Kidney (tissue), 14 donors: ENCODE measurements around the gene AHDC1. TPM values are rescaled to one million over a fixed set of nuclear protein-coding genes. Genes with fewer than 3 reads are reported as not detected.

Experiments
- DNase-seq, 5 donors: peaks; one replicate each; pipeline ENCODE4 v3.0.0-alpha.2; 2013 to 2020
- FAIRE-seq: peaks from 2 replicates; lab custom pipeline; 2012; peaks lifted over from hg19 to GRCh38; lab: Jason Lieb, UNC
- H3K27ac ChIP-seq, 2 donors: one replicate each; pipeline ENCODE4 v1.7.0; 2013; ENCODE audit warnings: low read depth in 2 of 2, low read length in 2 of 2, inconsistent platforms in 1 of 2
- H3K27me3 ChIP-seq: one replicate; pipeline ENCODE4 v1.7.1; 2013; ENCODE audit warnings: low read length, inconsistent platforms; ENCODE audit not compliant: control insufficient read depth, insufficient read depth
- H3K36me3 ChIP-seq, 3 donors: one replicate each; pipeline versions ENCODE4 v1.7.0 to v1.7.1; 2013; ENCODE audit warnings: low read length in 3 of 3, control low read depth in 1 of 3, inconsistent platforms in 1 of 3; ENCODE audit not compliant: insufficient read depth in 3 of 3, control insufficient read depth in 2 of 3
- H3K4me1 ChIP-seq, 3 donors: one replicate each; pipeline versions ENCODE4 v1.7.0 to v1.7.1; 2013; ENCODE audit warnings: low read length in 3 of 3, inconsistent platforms in 1 of 3, low read depth in 1 of 3; ENCODE audit not compliant: control insufficient read depth in 2 of 3, insufficient read depth in 2 of 3
- H3K4me3 ChIP-seq, 3 donors: one replicate each; pipeline versions ENCODE4 v1.7.0 to v1.8.1; 2013; ENCODE audit warnings: low read length in 3 of 3, control low read depth in 1 of 3, inconsistent platforms in 1 of 3
- H3K9ac ChIP-seq, 3 donors: one replicate each; pipeline versions ENCODE4 v1.7.0 to v1.7.1; 2013; ENCODE audit warnings: low read length in 3 of 3, control low read depth in 1 of 3, inconsistent platforms in 1 of 3
- H3K9me3 ChIP-seq, 3 donors: one replicate each; pipeline versions ENCODE4 v1.7.0 to v1.7.1; 2013; ENCODE audit warnings: low read length in 3 of 3, control low read depth in 1 of 3, inconsistent platforms in 1 of 3; ENCODE audit not compliant: control insufficient read depth in 2 of 3, insufficient read depth in 1 of 3
- CTCF ChIP-seq: IDR thresholded peaks from 3 replicates; pipeline ENCODE4 v1.5.1; 2012; ENCODE audit warnings: mild to moderate bottlenecking, moderate library complexity, borderline replicate concordance; ENCODE audit not compliant: insufficient read depth; ENCODE audit errors: extremely low read depth
- intact Hi-C: fragments of 100-400 bp; cut with DNase I; formaldehyde crosslinking; loops from one replicate; pipeline ENCODE4 v1.11.1; 2022
- polyA plus RNA-seq: library from polyadenylated mRNA; stranded (reverse); fragments of 350-450 nt; fragmentation: Illumina TruSeq; extraction: RNeasy Lipid Tissue Mini Kit (QIAGEN cat#74804); gene quantifications from one replicate; pipeline ENCODE4 v1.2.3, GENCODE V29; 2014; ENCODE audit warnings: low read depth, low replicate concordance; ENCODE audit not compliant: insufficient read depth
- total RNA-seq: library from RNA; stranded (reverse); fragmentation: NEBNext Ultra II Directional; extraction: Animal tissue kit (Norgen Biotek cat#: 25700); gene quantifications from one replicate; pipeline ENCODE4 v1.2.1, GENCODE V29; 2021
- donor health status: control.
- donor health status: control.
- donor health status: control.
- donor health status: control.
- donor health status: control.
- donor health status: DM: yes; HTN: yes; CAD: no.
- donor health status: Normal renal cell carcinoma (clear cell type).

Gene AHDC1
- total and polyA plus RNA-seq, 2 donors from 2014 or later, result 8.5 to 48.2 TPM

GRCh38 chr1:27605796-27606707, 2.1 kb upstream of the AHDC1 start:
- intact Hi-C loops, result loop anchor here (10.0 kb wide), 1 partner anchor 301 kb away; no protein-coding TSS in a partner anchor
- TF ChIP-seq CTCF, result peak; percentile 92
- H3K9ac ChIP-seq, result no peak overlapping the region
- DNase-seq, result peak in 4 of 5 donors; percentile 78 to 90 (median 85)
- no peak overlapping the region for H3K27ac ChIP-seq
- H3K9me3 ChIP-seq, result no peaks in the 10 kb centered on the region
- peaks cover 0 to 11% (median 6%) of the 10 kb centered on the region in 3 donors for H3K4me1 ChIP-seq
- no peak for FAIRE-seq
- H3K4me3 ChIP-seq, result no peak overlapping the region
- no peaks in the 10 kb centered on the region for H3K36me3 ChIP-seq
- H3K27me3 ChIP-seq, result no peaks in the 10 kb centered on the region

- H3K4me1 ChIP-seq, result peaks cover 3 to 11% (median 6%) of the 10 kb centered on the region in 3 donors
- H3K9me3 ChIP-seq, result no peaks in the 10 kb centered on the region
- no peak for FAIRE-seq
- no peak overlapping the region for H3K4me3 ChIP-seq
- H3K9ac ChIP-seq, result no peak overlapping the region
- DNase-seq, result no peak
- intact Hi-C loops, result loop anchor here (10.0 kb wide), 1 partner anchor 301 kb away; no protein-coding TSS in a partner anchor
- no peaks in the 10 kb centered on the region for H3K36me3 ChIP-seq
- no peak for TF ChIP-seq CTCF
- H3K27me3 ChIP-seq, result no peaks in the 10 kb centered on the region
- H3K27ac ChIP-seq, result no peak overlapping the region
Observed at GRCh38 chr1:27605300-27605766, 1.4 kb upstream of the AHDC1 start.

GRCh38 chr1:27604579-27605299, 795 bp upstream of the AHDC1 start:
- Histone ChIP-seq H3K4me1 (peaks cover 6 to 11% (median 8%) of the 10 kb centered on the region in 3 donors), H3K36me3 (no peaks in the 10 kb centered on the region), H3K4me3 (peak overlapping the region in 2 of 3 donors; percentile 57 to 62), H3K27ac (no peak overlapping the region), H3K9me3 (no peaks in the 10 kb centered on the region), H3K27me3 (no peaks in the 10 kb centered on the region), H3K9ac (no peak overlapping the region)
- peak in 1 of 5 donors; percentile 70 for DNase-seq
- intact Hi-C loops, result loop anchor here (10.0 kb wide), 1 partner anchor 300 kb away; no protein-coding TSS in a partner anchor
- no peak for FAIRE-seq
- no peak for TF ChIP-seq CTCF
